NCI-H128 (cell line): ENCODE measurements around the gene BNC1.
"Not testable (repeated sequence)": the region's sequence is repeated elsewhere in the genome, so short reads cannot be mapped to it uniquely, and the experiment has no call there.

Experiments used
- DNase-seq: peaks from one replicate; lab custom pipeline; 2025; ENCODE audit not compliant: unreplicated experiment; lab: John Stamatoyannopoulos, UW

BNC1 gene

DNA sequence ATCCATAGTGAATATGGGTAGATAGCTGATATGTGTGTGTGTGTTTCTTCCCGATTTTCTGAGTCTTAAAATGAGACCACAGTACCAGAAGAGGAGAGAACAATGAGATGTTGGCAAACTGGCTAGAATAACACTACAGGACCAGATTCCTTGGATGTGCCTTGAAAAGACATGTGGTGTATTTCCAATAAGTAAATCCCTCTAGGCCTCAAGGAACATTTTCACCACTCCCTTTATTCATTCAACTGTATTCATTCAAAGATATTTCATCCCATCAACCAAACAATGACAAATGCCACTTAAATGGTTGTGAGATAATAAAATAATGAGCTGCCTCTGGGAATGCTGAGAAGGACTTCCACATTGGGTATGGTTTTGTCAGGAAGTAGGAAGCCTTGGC, 8.7 kb upstream of the BNC1 start:
- no peak for DNase-seq

DNA sequence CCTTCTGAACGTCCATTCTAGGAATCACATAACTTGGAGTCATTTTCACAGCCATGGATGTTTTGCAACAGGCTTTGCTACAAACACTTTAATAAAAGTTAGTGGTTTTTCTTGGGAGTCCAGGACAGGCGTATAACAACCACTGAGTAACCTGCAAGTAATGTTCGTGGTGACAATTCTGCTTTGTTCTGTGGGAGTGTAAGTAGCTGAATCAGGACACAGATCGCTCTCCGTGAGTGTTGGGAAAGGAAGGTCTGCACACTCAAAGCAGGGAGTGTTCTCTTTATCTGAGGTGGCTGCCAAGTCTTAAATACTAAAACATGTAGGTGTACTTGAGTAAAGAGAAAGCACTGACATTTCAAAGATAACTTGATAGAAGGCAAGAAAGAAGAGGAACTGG, 7.9 kb upstream of the BNC1 start:
- DNase-seq = no peak

GRCh38 chr15:83290236-83290635, 5.8 kb upstream of the BNC1 start:
- no peak for DNase-seq

DNA sequence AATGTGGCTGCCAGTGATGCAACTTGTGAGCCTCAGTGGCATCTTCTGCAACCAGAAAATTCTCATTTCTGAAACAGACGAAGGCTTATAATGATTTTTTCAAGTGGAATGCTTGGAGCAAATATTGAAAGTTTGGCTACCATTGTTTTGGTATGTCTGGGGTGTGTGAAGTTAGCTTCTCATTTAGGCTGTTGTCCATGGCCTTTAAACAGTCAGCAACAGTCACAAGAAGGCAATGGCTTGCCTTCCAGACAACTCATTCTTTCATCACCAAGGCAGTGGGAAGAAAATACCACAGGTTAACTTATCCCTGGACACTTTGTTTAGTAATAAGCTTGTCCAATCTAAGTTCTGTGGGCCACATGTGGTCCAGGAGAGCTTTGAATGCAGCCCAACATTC, 4.7 kb upstream of the BNC1 start:
- DNase-seq = no peak

- DNase-seq = no peak
Measured at GRCh38 chr15:83288381-83288801, 3.9 kb upstream of the BNC1 start.

DNA sequence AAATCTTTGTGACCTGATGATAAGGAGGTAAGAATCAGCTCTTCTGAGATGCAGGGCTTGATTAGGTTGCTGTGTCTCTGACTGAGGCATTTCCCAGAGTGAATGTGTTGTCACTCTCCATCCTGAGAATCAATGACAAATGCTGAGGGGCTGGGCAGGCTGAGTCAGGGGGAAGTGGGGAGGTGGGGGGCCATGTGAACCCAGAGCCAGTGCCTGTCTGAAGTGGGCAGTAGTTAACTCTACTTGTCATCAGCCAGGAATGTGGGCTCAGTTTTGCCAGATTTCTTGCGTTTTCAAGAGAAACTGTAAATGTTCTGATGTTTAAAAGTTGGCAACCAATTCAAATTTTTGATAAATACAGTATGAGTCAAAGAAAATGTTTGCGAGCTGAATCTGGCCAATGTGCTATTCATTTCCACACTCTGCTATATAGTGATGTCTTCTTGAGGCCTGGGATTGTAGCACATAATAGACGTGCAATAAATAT, 3.1 kb upstream of the BNC1 start:
- DNase-seq = no peak

GRCh38 chr15:83285979-83286553, 1.6 kb upstream of the BNC1 start:
- DNase-seq = no peak

- no peak for DNase-seq
Measured at GRCh38 chr15:83285284-83285978, 967 bp upstream of the BNC1 start.

GRCh38 chr15:83283813-83284558, 478 bp downstream of the BNC1 start:
- no peak for DNase-seq

DNA sequence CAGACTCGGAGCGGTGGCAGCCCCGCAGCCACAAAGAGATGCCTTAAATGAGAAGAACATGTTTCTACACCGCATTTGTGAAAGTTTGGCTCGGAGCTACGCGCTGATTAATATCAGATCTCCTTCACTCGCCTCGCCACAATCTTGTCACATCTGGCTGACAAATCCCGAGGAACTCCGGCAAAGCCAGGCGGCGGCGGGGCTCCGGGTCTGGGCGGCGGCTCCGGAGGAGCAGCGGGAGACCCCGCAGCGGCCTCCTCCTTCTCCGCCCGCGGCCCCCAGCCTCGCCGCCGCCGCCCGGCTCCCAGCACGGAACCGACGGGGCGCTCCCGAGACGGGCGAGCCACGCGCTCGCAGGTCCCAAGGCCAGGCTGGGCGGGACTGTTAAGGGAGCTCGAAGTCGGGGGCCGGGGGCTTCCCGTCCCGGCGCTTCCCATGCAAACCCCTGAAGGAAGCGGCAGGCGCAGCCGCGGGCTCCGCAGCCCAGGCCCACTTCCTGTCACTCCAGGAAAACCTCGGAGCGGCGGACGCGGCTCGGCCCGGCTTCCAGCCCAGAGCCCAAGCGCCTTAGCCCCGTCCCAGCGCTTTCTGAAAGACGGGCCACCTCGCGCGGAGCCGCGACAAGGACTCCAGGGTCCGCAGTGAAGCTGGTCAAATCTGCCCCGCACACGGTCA, 1.2 kb downstream of the BNC1 start:
- DNase-seq = no peak

DNA sequence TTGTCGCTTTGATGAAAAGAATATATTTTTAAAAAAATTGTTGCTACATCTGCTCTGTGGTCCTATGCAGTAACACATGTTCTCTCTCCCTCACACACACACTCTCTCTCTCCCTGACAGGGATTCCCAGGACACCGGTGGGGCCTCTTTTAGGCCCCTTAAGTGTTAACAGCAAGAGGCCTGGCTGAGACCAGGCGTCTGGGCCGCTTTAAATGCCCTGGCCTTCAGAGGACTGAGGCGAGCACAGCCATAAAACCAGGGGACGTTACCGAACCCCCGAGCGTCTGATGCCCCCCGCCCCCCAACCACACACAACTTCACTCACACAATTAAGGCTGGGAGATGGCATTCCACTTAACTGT, 1.7 kb downstream of the BNC1 start:
- DNase-seq = no peak

DNA sequence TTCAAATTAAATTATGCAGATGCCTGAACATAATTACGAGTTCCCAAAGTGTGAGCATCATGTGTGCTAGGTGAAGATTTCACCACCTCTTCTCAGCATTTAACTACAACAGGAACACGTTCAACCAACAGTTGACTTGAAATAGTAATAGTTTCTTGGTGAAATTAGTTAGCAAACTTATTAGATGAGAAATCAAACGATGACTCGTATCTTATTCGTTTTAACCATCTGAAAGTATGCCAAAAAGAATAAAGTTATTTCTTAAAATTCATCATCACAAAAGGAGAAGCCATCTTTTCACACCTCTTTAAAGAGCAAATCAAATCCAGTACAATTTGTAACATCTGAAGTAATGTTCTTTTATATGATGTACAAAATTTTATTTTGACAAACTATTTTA, 2.3 kb downstream of the BNC1 start:
- DNase-seq = no peak

- no peak for DNase-seq
Measured at GRCh38 chr15:83278191-83278590, 6.3 kb downstream of the BNC1 start.

GRCh38 chr15:83276661-83277060, 7.8 kb downstream of the BNC1 start:
- DNase-seq = no peak

GRCh38 chr15:83275412-83275811, 9.1 kb downstream of the BNC1 start:
- no peak for DNase-seq

GRCh38 chr15:83270176-83270575, 14.3 kb downstream of the BNC1 start:
- no peak for DNase-seq

DNA sequence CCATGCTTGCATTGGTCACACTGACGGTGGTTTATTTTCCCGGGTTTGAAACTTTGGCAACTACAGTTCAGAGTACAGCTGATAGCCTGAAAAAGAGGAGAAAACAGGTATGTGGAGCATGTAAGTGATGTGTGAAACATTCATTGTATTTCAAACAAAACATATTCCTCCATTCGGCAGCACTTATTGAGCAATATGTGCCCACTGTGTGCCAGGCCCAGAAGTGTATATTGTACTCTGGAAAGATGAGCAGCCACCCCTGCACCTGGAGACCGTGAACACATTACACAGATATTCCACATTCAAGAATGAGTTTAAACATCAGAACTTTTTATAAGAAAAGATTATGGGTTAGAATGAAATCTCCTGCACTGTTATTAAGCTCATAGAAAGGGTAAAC, 16.3 kb downstream of the BNC1 start:
- DNase-seq = no peak

- no peak for DNase-seq
Measured at GRCh38 chr15:83262594-83263315, 21.7 kb downstream of the BNC1 start.

- not testable (repeated sequence) for DNase-seq
Measured at GRCh38 chr15:83262181-83262580, 22.3 kb downstream of the BNC1 start.

GRCh38 chr15:83250781-83251180, 33.7 kb downstream of the BNC1 start:
- DNase-seq = no peak

DNA sequence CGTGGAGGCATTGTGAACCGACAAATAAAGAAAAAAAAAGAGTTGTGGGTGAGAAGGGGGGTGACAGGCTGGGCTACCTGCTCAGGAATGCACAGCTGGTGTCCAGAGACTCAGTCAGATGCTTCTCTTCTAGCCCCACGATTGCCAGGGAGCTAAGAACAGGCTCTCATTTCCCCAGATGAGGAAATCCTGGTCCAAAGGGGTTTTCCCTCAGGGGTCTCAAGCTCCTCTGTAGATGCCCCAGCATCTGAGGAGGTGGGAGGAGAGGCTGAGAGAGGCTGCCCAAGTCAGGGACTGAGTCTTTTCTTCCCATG, 35.5 kb downstream of the BNC1 start:
- DNase-seq = no peak
